ENCODE data around the gene C22orf23. TPM values are rescaled to one million over a fixed set of nuclear protein-coding genes. Genes with fewer than 3 reads are reported as not detected.
A peak's percentile ranks its signal among the peaks of the same experiment; 100 is the strongest.

The C22orf23 gene
- total RNA-seq, 1 experiment from 2014 or later: 0.64 TPM

- DNase-seq (ENCODE audit: low spot score): no peak
- H3K4me1 ChIP-seq (ENCODE audit: insufficient read depth, low read length, poor library complexity, severe bottlenecking): no peaks in the 10 kb centered on the region
- H3K27me3 ChIP-seq (replicated peaks; ENCODE audit: insufficient read depth, low read depth, low read length, poor library complexity): no peaks in the 10 kb centered on the region
- H3K27ac ChIP-seq (ENCODE audit: low read depth, low read length, poor library complexity, severe bottlenecking): no peak overlapping the region
- intact Hi-C loops (cut with micrococcal nuclease; ENCODE audit: unreplicated experiment): no loop called here
- no TSS peak for BruUV-seq (replicated peaks)
- H3K9me3 ChIP-seq (ENCODE audit: low read depth, low read length, poor library complexity, severe bottlenecking): no peaks in the 10 kb centered on the region
- no peaks in the 10 kb centered on the region for H3K36me3 ChIP-seq (ENCODE audit: insufficient read depth, low read length, poor library complexity, severe bottlenecking)
- POLR2A ChIA-PET (ENCODE audit: low non-redundant PET): no interaction called here
- no peak for TF ChIP-seq CTCF (conservative IDR thresholded peaks at IDR 0.05; ENCODE audit: low read depth, low read length)
- TF ChIP-seq EZH2 (IDR thresholded peaks at IDR 0.05; ENCODE audit: borderline replicate concordance, low read depth, low read length, poor library complexity, severe bottlenecking): no peak
- no peak overlapping the region for H3K4me3 ChIP-seq (ENCODE audit: low read depth, low read length, poor library complexity, severe bottlenecking)
- CTCF ChIA-PET: no interaction called here
These were observed 31.7 kb upstream of the C22orf23 start for GRCh38 chr22:37985050-37985585.

GRCh38 chr22:37983860-37984791, 30.7 kb upstream of the C22orf23 start, which contains the start of gene SOX10:
SOX10 (minus strand) TSS chr22:37984555; CDS start chr22:37983784, 771 bp downstream.
- CTCF ChIA-PET: no interaction called here
- POLR2A ChIA-PET (ENCODE audit: low non-redundant PET): no interaction called here
- Histone ChIP-seq H3K4me1 (ENCODE audit: insufficient read depth, low read length, poor library complexity, severe bottlenecking) (no peaks in the 10 kb centered on the region), H3K9me3 (ENCODE audit: low read depth, low read length, poor library complexity, severe bottlenecking) (no peaks in the 10 kb centered on the region), H3K4me3 (ENCODE audit: low read depth, low read length, poor library complexity, severe bottlenecking) (no peak within 1 kb of the TSS), H3K27me3 (replicated peaks; ENCODE audit: insufficient read depth, low read depth, low read length, poor library complexity) (no peaks in the 10 kb centered on the region), H3K36me3 (ENCODE audit: insufficient read depth, low read length, poor library complexity, severe bottlenecking) (no peaks in the 10 kb centered on the region), H3K27ac (ENCODE audit: low read depth, low read length, poor library complexity, severe bottlenecking) (no peak within 1 kb of the TSS)
- intact Hi-C loops (cut with micrococcal nuclease; ENCODE audit: unreplicated experiment): no loop called here
- DNase-seq (ENCODE audit: low spot score): no peak
- no TSS peak for BruUV-seq (replicated peaks)
- no peak for TF ChIP-seq CTCF (conservative IDR thresholded peaks at IDR 0.05; ENCODE audit: low read depth, low read length)
- no peak for TF ChIP-seq EZH2 (IDR thresholded peaks at IDR 0.05; ENCODE audit: borderline replicate concordance, low read depth, low read length, poor library complexity, severe bottlenecking)

GRCh38 chr22:37982938-37983859, 29.8 kb upstream of the C22orf23 start:
- BruUV-seq (replicated peaks): no TSS peak
- intact Hi-C loops (cut with micrococcal nuclease; ENCODE audit: unreplicated experiment): no loop called here
- Histone ChIP-seq H3K36me3 (ENCODE audit: insufficient read depth, low read length, poor library complexity, severe bottlenecking) (no peaks in the 10 kb centered on the region), H3K4me1 (ENCODE audit: insufficient read depth, low read length, poor library complexity, severe bottlenecking) (no peaks in the 10 kb centered on the region), H3K4me3 (ENCODE audit: low read depth, low read length, poor library complexity, severe bottlenecking) (no peak overlapping the region), H3K27ac (ENCODE audit: low read depth, low read length, poor library complexity, severe bottlenecking) (no peak overlapping the region), H3K9me3 (ENCODE audit: low read depth, low read length, poor library complexity, severe bottlenecking) (no peaks in the 10 kb centered on the region), H3K27me3 (replicated peaks; ENCODE audit: insufficient read depth, low read depth, low read length, poor library complexity) (no peaks in the 10 kb centered on the region)
- no peak for DNase-seq (ENCODE audit: low spot score)
- CTCF ChIA-PET: no interaction called here
- TF ChIP-seq EZH2 (IDR thresholded peaks at IDR 0.05; ENCODE audit: borderline replicate concordance, low read depth, low read length, poor library complexity, severe bottlenecking): no peak
- TF ChIP-seq CTCF (conservative IDR thresholded peaks at IDR 0.05; ENCODE audit: low read depth, low read length): peak; percentile 37
- POLR2A ChIA-PET (ENCODE audit: low non-redundant PET): no interaction called here
